GM18951 (cell line): ENCODE data around the gene SORBS2.

ENCODE experiments used
- POLR2A ChIP-seq: IDR thresholded peaks from 4 replicates; pipeline ENCODE4 v1.6.1; 2011; ENCODE audit warnings: mild to moderate bottlenecking; ENCODE audit not compliant: insufficient read length, insufficient read depth; ENCODE audit errors: extremely low read depth
- in situ Hi-C: fragments of 300-500 bp; cut with MboI; formaldehyde crosslinking; loops from one replicate; pipeline ENCODE4 v1.12.0; 2022; ENCODE audit warnings: low sequenced_read_pairs, mixed read lengths, inconsistent platforms; ENCODE audit not compliant: unreplicated experiment

Gene SORBS2

DNA sequence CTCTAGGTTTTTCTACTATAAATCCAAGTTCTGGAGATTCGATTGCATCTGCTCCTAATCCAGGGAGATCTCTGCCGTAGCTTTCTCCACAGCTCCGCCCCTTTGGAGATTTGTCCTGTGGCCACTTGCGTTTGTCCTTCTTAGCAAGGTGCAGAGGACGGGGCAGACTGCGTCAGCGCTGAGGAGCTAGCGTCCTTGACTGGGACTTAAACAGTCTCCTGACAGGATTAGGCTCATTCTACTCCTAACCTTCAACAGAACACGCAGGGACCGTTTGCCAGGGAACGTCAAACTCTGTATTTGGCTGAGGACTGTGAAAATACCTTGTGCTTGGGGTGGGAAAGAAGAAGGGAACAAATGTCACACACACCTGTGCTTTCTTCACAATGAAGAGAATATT is 38.6 kb downstream of the SORBS2 start:
- in situ Hi-C loops = no loop called here
- TF ChIP-seq POLR2A = no peak

DNA sequence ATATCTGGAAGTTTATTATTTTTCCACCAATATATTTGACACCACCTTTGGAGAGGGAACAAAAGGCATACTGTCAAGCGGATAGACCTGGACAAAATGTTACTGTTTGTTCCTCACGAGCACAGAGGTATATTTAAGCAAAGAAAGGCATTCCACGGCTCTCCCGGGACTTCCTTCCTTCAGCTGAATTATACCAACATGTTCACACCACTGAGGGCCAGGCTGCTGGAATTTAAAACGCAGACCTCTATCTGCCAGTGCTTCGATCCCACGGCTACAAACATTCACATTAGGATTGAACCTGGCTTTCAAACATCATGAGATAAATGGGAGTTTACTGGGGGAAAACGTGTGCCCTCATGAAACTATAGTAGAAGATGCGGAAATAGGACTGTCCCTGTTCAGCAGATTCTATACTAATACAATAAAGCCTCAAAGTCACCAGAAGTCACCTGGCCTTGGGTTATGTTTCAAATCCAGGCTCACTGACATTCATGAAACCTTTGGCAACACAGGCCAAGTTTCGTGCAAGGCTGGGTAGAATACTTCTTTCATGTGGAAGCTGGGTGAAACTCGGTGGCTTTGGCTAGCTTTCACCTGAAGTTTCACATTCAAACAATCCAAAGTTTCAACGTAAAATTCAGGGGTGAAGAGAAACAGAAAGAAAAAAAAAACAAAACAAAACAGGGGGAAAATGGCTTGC is 39.5 kb downstream of the SORBS2 start:
- in situ Hi-C loops = no loop called here
- no peak for TF ChIP-seq POLR2A

DNA sequence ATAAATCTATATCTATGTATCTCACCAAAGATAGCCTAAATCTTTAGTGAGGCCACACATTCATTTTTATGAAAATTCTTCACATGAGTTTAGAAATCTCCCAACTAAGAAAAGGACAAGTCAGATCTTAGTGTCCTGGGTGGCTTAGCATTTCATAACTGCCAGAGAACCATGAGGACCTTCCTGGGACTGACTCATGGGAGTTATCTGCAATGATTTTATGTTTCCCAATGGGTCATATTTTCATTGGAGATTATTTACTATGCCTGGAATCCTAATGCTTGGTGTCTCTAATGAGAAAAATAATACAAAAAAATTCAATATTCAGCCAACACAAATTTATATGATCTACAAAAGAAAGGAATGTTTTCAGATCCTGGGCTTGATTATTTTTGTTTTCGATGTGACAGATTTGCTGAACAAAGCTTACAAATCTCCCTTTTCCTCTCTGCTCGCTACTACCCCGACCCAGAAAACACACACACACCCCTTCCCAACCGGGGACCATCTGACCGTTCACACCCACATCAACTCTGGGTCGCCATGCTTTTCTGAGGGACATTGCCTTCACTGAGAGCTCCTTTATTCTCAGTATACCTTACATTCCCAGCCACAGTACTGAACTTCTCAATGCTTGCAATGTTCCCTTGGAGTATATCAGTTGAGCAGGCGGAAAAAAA is 40.1 kb downstream of the SORBS2 start:
- in situ Hi-C loops = no loop called here
- TF ChIP-seq POLR2A = no peak

DNA sequence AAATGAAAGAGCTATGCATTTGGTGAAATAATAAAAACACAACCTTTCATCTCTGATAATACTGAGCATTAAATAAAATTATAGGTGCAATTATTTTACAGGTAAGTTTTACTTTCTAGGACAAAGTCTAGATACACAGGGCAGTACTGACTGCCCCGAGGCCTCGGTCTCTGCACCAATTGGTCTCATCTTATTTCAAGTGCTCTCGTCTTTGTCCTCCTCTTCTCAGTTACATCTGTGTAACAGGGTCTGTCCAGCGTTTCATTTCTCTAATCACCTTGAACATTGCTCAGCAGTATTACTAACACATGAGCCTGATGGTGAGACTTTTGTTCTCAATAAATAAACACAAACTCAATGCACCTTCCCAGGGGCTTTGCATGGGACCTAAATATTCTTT is 44.5 kb downstream of the SORBS2 start:
- no peak for TF ChIP-seq POLR2A

DNA sequence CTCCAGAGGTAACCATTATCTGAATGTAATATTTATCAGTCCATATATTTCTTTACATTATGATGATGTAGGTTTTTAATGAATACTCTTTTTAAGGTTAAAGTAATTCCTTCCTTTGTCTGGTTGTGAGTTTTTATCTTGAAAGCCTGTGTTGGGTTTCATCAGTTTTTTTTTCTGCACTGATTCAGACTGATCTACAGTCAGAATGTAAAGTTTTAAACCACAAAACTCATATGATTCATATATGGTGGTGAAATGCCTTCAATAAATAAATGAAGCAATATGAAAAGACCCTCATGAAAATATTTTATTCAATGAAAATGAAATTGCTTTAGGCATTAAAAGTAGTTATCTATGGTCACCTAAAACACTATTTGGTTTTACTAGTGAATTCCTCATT is 47.1 kb downstream of the SORBS2 start:
- in situ Hi-C loops = no loop called here
- no peak for TF ChIP-seq POLR2A

More for the DNA sequence above, 44.5 kb downstream of the SORBS2 start:
- in situ Hi-C loops = no loop called here

DNA sequence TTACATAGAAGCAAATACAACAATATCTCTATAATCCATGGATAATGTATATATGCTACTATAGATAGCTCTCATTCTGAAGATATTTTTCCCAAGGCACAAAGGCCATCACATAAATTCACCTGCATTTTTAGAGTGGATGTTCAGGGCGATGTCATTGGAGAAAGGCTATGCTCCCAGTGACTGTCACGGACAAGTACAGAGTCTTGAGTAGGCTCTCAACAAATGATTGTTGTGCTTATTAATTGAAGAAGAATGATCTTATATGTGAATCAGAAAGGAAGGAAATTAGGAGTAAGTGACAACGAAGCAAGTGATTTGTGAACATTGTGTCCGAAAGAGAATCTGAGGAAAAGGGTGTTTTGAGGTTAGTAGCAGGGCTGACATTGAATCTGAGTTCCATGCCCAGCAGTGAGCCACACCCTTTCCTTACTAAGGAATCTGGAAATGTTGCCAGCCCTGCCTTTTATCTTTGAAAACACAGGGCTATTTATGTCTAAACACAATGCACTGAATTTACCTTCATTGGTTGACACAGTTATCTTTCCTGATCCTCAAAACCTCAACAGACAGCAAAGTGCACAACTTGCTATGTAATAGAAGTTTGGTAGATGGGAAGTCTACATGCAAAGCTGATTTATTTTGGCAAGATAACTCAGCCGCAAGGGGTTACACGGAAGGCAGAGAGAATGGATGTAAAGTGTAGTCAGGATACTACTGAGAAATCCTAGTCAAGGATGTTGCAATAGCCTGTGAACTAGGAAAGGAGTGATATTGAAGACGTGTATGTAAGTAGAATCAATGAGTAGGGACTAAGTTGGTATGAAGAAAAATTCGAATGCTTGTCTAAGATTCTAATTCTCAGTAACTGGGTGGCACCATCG is 50.4 kb downstream of the SORBS2 start:
- in situ Hi-C loops = no loop called here
- no peak for TF ChIP-seq POLR2A

DNA sequence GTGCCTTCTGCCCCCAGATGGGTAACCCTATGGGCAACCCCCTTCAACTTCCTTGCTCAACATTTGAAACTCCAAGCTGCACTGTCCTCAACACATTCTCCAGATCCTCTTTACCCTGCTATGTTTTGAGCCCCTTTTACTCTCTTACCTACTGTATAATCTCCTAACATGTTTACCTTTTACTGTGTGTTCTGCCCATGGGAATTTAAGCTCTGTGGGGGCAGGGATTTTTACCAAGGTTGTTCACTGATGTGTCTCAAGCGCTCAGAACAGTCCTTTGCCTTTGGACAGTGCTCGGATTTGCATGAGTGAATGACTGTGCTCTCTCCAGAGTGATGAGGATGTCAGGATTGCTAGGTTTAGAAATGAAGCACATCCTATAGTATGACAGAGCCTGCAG is 53.2 kb downstream of the SORBS2 start:
- in situ Hi-C loops = no loop called here
- no peak for TF ChIP-seq POLR2A

DNA sequence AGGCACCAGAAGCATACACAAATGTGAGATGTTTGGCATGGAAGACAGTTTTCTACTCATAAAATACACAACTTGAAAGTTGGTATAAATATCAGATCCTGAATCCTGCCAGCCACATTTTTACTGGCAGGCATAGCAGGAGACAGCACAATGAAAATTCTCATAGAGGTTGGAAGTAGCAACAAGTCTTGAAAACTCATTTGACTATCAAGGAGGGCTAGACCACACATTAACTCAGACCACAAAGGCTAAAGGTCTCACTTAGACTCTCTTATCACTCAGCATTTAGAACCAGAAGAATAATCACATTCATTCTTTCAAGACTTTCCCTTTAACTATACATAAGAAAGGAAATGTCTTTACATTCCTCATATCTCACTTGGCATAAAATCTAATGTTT is 56.5 kb downstream of the SORBS2 start:
- no peak for TF ChIP-seq POLR2A
- in situ Hi-C loops = no loop called here

DNA sequence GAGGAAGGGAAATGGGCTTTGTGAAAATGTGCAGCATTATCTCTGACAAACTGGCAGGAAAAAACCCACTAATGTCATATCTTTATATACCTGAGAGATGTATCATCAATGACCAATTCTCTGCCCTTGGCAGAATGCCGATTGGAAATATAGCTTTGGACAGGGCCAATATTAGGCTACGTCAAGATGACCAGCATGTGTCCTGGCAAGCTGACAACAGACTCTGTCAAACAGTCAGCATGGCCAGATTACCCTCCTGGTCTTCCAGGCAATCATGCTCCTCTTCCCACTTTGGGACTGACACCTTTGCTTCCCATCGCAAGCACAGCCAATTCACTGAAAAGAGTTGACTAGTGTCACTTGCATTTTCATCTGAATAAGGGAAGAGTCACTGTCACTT is 57.0 kb downstream of the SORBS2 start:
- in situ Hi-C loops = no loop called here
- no peak for TF ChIP-seq POLR2A

DNA sequence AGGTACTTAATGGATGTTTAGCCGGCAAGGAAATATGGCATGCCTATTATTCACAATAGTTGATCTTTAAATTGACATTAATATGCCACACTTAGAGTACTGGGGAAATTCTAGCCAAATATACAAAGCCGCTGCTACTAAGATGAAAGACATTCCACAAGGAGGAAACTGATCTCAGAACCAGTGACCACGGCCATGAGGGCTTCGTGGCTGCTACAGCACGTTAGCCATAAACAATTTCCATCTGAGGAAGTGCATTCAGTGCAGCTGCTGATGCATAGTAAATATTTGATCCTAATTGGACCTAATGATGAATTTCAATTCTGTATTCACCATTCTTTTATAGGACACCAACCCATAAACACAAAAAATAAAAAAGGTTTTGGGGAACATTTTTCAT is 59.1 kb downstream of the SORBS2 start:
- in situ Hi-C loops = no loop called here
- no peak for TF ChIP-seq POLR2A

DNA sequence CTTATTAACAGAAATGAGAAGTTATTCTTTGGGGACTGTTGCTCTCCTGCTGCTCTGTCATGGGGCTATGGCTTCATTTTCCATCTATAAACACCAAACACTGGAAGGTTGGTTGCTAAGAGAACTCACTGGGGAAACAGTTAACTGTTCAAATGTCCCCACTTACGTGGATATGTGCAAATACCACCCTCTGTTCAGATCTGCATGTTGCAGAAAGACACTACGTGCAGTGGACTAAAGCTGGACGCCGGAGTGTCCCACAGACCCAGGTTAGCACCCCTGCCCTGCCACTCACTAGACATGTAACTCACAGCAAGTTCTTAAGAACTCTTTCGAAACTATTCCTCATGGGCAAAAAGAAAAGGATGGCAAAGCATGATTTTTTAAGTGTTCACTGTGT is 62.1 kb downstream of the SORBS2 start:
- TF ChIP-seq POLR2A = no peak
- in situ Hi-C loops = no loop called here

DNA sequence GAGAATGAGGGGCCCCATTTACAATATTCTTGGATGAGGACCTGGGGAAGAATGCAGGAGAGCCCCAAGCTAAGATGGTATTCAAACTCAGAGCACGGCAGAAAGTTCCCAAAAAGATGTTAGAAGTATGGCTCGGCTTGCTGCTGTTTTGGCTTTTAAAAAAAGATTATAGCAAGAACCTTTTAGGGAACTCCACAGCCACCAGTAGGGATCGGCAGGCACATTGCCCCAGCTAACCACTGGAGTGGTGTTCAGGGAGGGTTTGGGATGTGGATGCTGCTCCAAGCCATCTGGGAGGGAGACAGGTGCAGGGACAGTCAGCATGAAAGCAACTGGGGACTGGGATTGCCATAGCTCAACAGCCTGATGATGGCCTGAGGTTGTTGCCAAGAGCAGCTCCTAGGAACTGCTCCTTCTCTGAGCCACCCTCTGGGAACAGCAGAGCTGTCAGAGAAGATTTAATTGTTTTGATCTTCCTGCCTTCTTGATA is 63.0 kb downstream of the SORBS2 start:
- no peak for TF ChIP-seq POLR2A
- in situ Hi-C loops = no loop called here

DNA sequence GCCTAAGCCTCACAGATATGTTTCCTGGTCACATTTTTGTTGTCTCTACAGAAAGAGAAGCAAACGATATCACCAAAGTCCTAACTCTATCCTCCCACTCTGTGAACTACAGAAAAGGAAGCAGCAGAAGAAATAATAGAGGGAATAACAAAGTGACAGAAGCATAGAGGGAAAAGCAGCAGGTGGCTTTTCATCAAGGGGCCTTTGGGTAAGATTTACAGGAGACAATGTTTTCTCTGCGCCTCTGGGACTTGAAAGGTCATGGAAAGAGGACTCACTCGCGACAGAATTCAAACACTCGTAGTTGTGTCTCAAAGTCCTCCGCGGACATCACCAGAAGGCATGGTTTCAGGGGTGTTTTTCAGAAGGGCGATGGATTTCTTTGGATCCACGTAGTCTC is 66.1 kb downstream of the SORBS2 start:
- in situ Hi-C loops = no loop called here
- no peak for TF ChIP-seq POLR2A
